Measurements from ENCODE around the gene DNMBP.

Gene DNMBP

GRCh38 chr10:100043796-100044195 lies 34.0 kb upstream of the DNMBP start:
- H3K4me3 ChIP-seq (ENCODE audit: low read depth, low read length): no peak overlapping the region
- no peak for TF ChIP-seq CTCF (IDR thresholded peaks at IDR 0.05; ENCODE audit: borderline replicate concordance, insufficient read depth, low read depth, low read length)

- no peak overlapping the region for H3K4me3 ChIP-seq (ENCODE audit: low read depth, low read length)
- TF ChIP-seq CTCF (IDR thresholded peaks at IDR 0.05; ENCODE audit: borderline replicate concordance, insufficient read depth, low read depth, low read length): no peak
These were observed 33.6 kb upstream of the DNMBP start for GRCh38 chr10:100043344-100043743.

GRCh38 chr10:100041306-100042002 lies 31.7 kb upstream of the DNMBP start:
- TF ChIP-seq CTCF (IDR thresholded peaks at IDR 0.05; ENCODE audit: borderline replicate concordance, insufficient read depth, low read depth, low read length): no peak
- H3K4me3 ChIP-seq (ENCODE audit: low read depth, low read length): no peak overlapping the region

- TF ChIP-seq CTCF (IDR thresholded peaks at IDR 0.05; ENCODE audit: borderline replicate concordance, insufficient read depth, low read depth, low read length): no peak
- no peak overlapping the region for H3K4me3 ChIP-seq (ENCODE audit: low read depth, low read length)
These were observed 28.9 kb upstream of the DNMBP start for GRCh38 chr10:100038561-100039071.

- TF ChIP-seq CTCF (IDR thresholded peaks at IDR 0.05; ENCODE audit: borderline replicate concordance, insufficient read depth, low read depth, low read length): no peak
- H3K4me3 ChIP-seq (ENCODE audit: low read depth, low read length): no peak overlapping the region
These were observed 28.1 kb upstream of the DNMBP start for GRCh38 chr10:100037758-100038315.

- TF ChIP-seq CTCF (IDR thresholded peaks at IDR 0.05; ENCODE audit: borderline replicate concordance, insufficient read depth, low read depth, low read length): no peak
- H3K4me3 ChIP-seq (ENCODE audit: low read depth, low read length): no peak overlapping the region
These were observed 27.1 kb upstream of the DNMBP start for GRCh38 chr10:100036850-100037249.
